K562 (cell line): ENCODE measurements around the gene NUDT22. TPM values are rescaled to one million over a fixed set of nuclear protein-coding genes. Genes with fewer than 3 reads are reported as not detected.

Source experiments
- ARNT ChIP-seq, 2 experiments: fragments of 450-650 bp; IDR thresholded peaks; 2 replicates each; pipeline ENCODE4 v1.6.1; 2016; ENCODE audit warnings: mild to moderate bottlenecking in 1 of 2
- GATA2 ChIP-seq: sonication (generic); formaldehyde crosslinking; IDR thresholded peaks from 2 replicates; pipeline ENCODE4 v1.4.0; 2020; ENCODE audit warnings: mild to moderate bottlenecking, missing genetic modification reagents
- MYBL2 ChIP-seq, 2 experiments: fragments of 450-650 bp in 1 of 2; sonication (generic) in 1 of 2; formaldehyde crosslinking in 1 of 2; IDR thresholded peaks; 2 replicates each; pipeline versions ENCODE4 v1.6.1 to v1.8.1; 2017 to 2022; ENCODE audit warnings: borderline replicate concordance in 1 of 2, inconsistent platforms in 1 of 2, low read depth in 1 of 2, mild to moderate bottlenecking in 1 of 2, missing genetic modification reagents in 1 of 2, moderate library complexity in 1 of 2
- PHF20 ChIP-seq: fragments of 450-650 bp; IDR thresholded peaks from 2 replicates; pipeline ENCODE4 v1.6.1; 2018; ENCODE audit not compliant: partially characterized antibody
- SRSF1 ChIP-seq: fragments of 200-400 bp; formaldehyde crosslinking; IDR thresholded peaks from 2 replicates; pipeline ENCODE4 v1.6.1; 2017; ENCODE audit warnings: mild to moderate bottlenecking, low read depth, low read length, moderate library complexity
- ZNF197 ChIP-seq: fragments of 200-800 bp; sonication (Bioruptor generic); IDR thresholded peaks from 2 replicates; pipeline ENCODE4 v1.6.1; 2016; ENCODE audit warnings: low read depth, missing genetic modification characterization, missing compliant biosample characterization
- ZNF592 ChIP-seq: fragments of 450-650 bp; IDR thresholded peaks from 2 replicates; pipeline ENCODE4 v1.6.1; 2017; ENCODE audit warnings: antibody characterized with exemption, mild to moderate bottlenecking
- ZNF740 ChIP-seq, 3 experiments: fragments of 200-800 bp in 1 of 3; sonication (Bioruptor generic) in 1 of 3; sonication (generic) in 1 of 3; formaldehyde crosslinking in 1 of 3; IDR thresholded peaks; 2 replicates each; pipeline versions ENCODE4 v1.6.1 to v1.8.0; 2016 to 2022; ENCODE audit warnings: mild to moderate bottlenecking in 2 of 3, missing compliant biosample characterization in 2 of 3, missing genetic modification characterization in 2 of 3, missing genetic modification reagents in 1 of 3
- polyA plus RNA-seq, 8 experiments: library from polyadenylated mRNA; depleted of rRNA in 4 of 8; stranded (reverse) in 5 of 8; unstranded in 3 of 8; fragments of >200 nt; fragmentation: Nextera tagmentation in 2 of 8; fragmentation: Illumina TruSeq in 1 of 8; extraction: Ambion mirVana in 2 of 8; extraction: Trizol in 1 of 8; gene quantifications; 2 replicates each; pipeline versions ENCODE4 v1.2.1 to v1.2.3, GENCODE V29; 2011 to 2014; ENCODE audit warnings: inconsistent platforms in 1 of 8, missing spikeins in 1 of 8
- total RNA-seq, 7 experiments: library from RNA; depleted of rRNA in 6 of 7; stranded (reverse); fragments of >200 nt in 6 of 7; fragmentation: Illumina TruSeq in 2 of 7; extraction: Trizol in 2 of 7; gene quantifications; 2 replicates each; pipeline versions ENCODE4 v1.2.1 to v1.2.3, GENCODE V29; 2011 to 2021; ENCODE audit warnings: low replicate concordance in 1 of 7

Gene NUDT22
- total and polyA plus RNA-seq, 9 of the 15 experiments (the other 6 are each of a cell fraction or from before 2014, with no cell fraction given), result 6.3 to 92.6 (median 37.4) TPM

DNA sequence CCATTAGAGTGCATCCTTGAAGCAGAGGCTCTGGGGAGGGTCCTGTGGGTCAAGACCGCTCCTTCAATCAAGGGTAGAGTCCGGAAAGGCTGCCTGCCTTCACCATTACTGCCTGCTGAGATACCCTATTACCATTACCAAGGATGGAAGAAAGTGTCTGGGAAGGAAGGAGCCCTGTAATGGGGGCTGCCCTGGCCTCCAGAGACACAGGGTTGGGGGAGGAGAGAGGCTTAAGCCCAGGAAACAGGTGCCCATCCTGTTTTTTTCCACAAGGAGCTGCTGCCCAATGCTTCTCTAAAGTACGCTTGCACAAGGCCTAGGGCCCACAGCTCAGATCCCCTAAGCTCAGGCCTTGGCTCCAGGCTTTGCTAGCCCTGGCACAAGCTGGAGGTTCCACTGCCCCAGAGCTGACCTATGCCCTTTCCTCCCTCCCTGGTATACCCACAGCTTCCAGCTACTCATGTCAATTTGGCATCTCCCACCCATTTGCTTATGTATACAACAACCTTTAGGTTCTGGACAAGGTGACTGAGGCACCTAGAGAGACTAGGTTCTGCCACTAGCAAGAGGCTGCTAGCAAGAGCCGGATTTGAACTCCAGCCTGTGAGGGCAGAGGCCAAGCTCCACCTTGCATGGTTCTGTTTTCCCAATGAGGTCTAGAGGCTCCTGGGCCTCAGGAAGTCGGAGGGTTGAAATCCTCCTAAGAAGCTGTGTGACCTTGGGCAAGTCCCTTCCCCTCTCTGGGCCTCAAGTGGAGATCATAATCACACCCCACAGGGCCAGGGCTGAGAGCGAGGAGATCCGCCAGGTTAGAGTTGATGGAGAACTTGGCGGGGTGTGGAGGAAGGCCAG lies 23.7 kb downstream of the NUDT22 start (continued):
- no peak for TF ChIP-seq SRSF1
- TF ChIP-seq ZNF740 (CRISPR knock-in tag; IDR thresholded peaks at IDR 0.05), result 0 out of 2 replicates have a peak, but pooled peaks have one; percentile 4
- no peak for TF ChIP-seq ZNF740 (tag; IDR thresholded peaks at IDR 0.05)
- no peak for TF ChIP-seq MYBL2 (IDR thresholded peaks at IDR 0.05; ENCODE audit: low read depth)
- no peak for TF ChIP-seq MYBL2 (CRISPR knock-in tag; IDR thresholded peaks at IDR 0.05; ENCODE audit: borderline replicate concordance)
- TF ChIP-seq GATA2 (CRISPR knock-in tag), result peak; percentile 82
- no peak for TF ChIP-seq ZNF197 (CRISPR knock-in tag)
- TF ChIP-seq ARNT (IDR thresholded peaks at IDR 0.05), result 0 out of 4 replicates have a peak, but pooled peaks of 1 of the 2 experiments have one; percentile 44
- no peak for TF ChIP-seq ZNF592
- peak; percentile 14 for TF ChIP-seq PHF20
